K562 (cell line): ENCODE results near the gene STEAP2. TPM values are rescaled to one million over a fixed set of nuclear protein-coding genes. Genes with fewer than 3 reads are reported as not detected.

Experiments used
- CHD2 ChIP-seq: IDR thresholded peaks from 2 replicates; pipeline ENCODE4 v1.6.1; 2011; ENCODE audit warnings: low read depth, low read length
- CHD4 ChIP-seq: fragments of 200-600 bp; sonication (generic); IDR thresholded peaks from 3 replicates; pipeline ENCODE4 v1.6.1; 2012; ENCODE audit warnings: low read depth, mild to moderate bottlenecking, mixed read lengths, low read length, inconsistent platforms; ENCODE audit not compliant: insufficient read depth, insufficient replicate concordance, poor library complexity, severe bottlenecking
- GTF2E2 ChIP-seq: fragments of 200-800 bp; sonication (Bioruptor generic); IDR thresholded peaks from 2 replicates; pipeline ENCODE4 v1.6.1; 2016; ENCODE audit warnings: missing genetic modification characterization, missing compliant biosample characterization
- KDM5B ChIP-seq: fragments of 200-600 bp; sonication (generic); IDR thresholded peaks from 2 replicates; pipeline ENCODE4 v1.6.1; 2012; ENCODE audit warnings: low read depth, mild to moderate bottlenecking, moderate library complexity, low read length, control low read depth, inconsistent platforms; ENCODE audit not compliant: insufficient replicate concordance
- KLF13 ChIP-seq: fragments of 450-650 bp; IDR thresholded peaks from 2 replicates; pipeline ENCODE4 v1.6.1; 2016; ENCODE audit warnings: missing genetic modification characterization, low read depth, mild to moderate bottlenecking, missing compliant biosample characterization, moderate library complexity, borderline replicate concordance
- MAZ ChIP-seq, 2 experiments: fragments of 450-650 bp in 1 of 2; sonication (generic) in 1 of 2; formaldehyde crosslinking; IDR thresholded peaks in 1 of 2; conservative IDR thresholded peaks in 1 of 2; 2 replicates each; pipeline versions ENCODE4 v1.4.0 to v1.5.0; 2020; ENCODE audit warnings: mild to moderate bottlenecking in 1 of 2, missing genetic modification reagents in 1 of 2
- MXI1 ChIP-seq: IDR thresholded peaks from 2 replicates; pipeline ENCODE4 v1.6.1; 2011; ENCODE audit warnings: low read depth, mild to moderate bottlenecking, improper control_type of control experiment, low read length
- PCBP2 ChIP-seq: fragments of 200-400 bp; formaldehyde crosslinking; IDR thresholded peaks from 2 replicates; pipeline ENCODE4 v1.6.1; 2018; ENCODE audit warnings: low read length, low read depth, mild to moderate bottlenecking, moderate library complexity; ENCODE audit not compliant: poor library complexity, severe bottlenecking
- SMAD4 ChIP-seq: fragments of 250-450 bp; sonication (Bioruptor Pico); conservative IDR thresholded peaks from 2 replicates; pipeline ENCODE4 v1.8.0; 2021; ENCODE audit warnings: inconsistent platforms, mild to moderate bottlenecking, moderate library complexity
- SMARCA4 ChIP-seq: fragments of 450-650 bp; IDR thresholded peaks from 2 replicates; pipeline ENCODE4 v1.6.1; 2016
- SUPT5H ChIP-seq: fragments of 450-650 bp; IDR thresholded peaks from 2 replicates; pipeline ENCODE4 v1.6.1; 2016
- WHSC1 ChIP-seq: IDR thresholded peaks from one replicate; pipeline ENCODE4 v1.6.1; 2012; ENCODE audit warnings: low read length, control low read depth, inconsistent platforms
- ZBTB17 ChIP-seq: fragments of 450-650 bp; formaldehyde crosslinking; IDR thresholded peaks from 2 replicates; pipeline ENCODE4 v1.4.0; 2020; ENCODE audit warnings: mild to moderate bottlenecking
- ZC3H4 ChIP-seq: sonication (generic); formaldehyde crosslinking; IDR thresholded peaks from 2 replicates; pipeline ENCODE4 v1.9.0; 2021; ENCODE audit warnings: missing genetic modification reagents, borderline replicate concordance
- ZNF282 ChIP-seq: sonication (generic); formaldehyde crosslinking; IDR thresholded peaks from 2 replicates; pipeline ENCODE4 v1.8.1; 2023; ENCODE audit warnings: missing genetic modification reagents
- ZNF316 ChIP-seq: fragments of 450-650 bp; IDR thresholded peaks from 2 replicates; pipeline ENCODE4 v1.6.1; 2016
- ZNF77 ChIP-seq: fragments of 250-450 bp; sonication (Bioruptor Pico); IDR thresholded peaks from 2 replicates; pipeline ENCODE4 v1.5.0; 2020
- polyA plus RNA-seq, 8 experiments: library from polyadenylated mRNA; depleted of rRNA in 4 of 8; stranded (reverse) in 5 of 8; unstranded in 3 of 8; fragments of >200 nt; fragmentation: Nextera tagmentation in 2 of 8; fragmentation: Illumina TruSeq in 1 of 8; extraction: Ambion mirVana in 2 of 8; extraction: Trizol in 1 of 8; gene quantifications; 2 replicates each; pipeline versions ENCODE4 v1.2.1 to v1.2.3, GENCODE V29; 2011 to 2014; ENCODE audit warnings: inconsistent platforms in 1 of 8, missing spikeins in 1 of 8
- total RNA-seq, 7 experiments: library from RNA; depleted of rRNA in 6 of 7; stranded (reverse); fragments of >200 nt in 6 of 7; fragmentation: Illumina TruSeq in 2 of 7; extraction: Trizol in 2 of 7; gene quantifications; 2 replicates each; pipeline versions ENCODE4 v1.2.1 to v1.2.3, GENCODE V29; 2011 to 2021; ENCODE audit warnings: low replicate concordance in 1 of 7
- TF ChIP-seq, protein P1 (sequence below), 2 experiments: fragments of 450-650 bp; IDR thresholded peaks; 2 replicates each; pipeline ENCODE4 v1.6.1; 2016
- TF ChIP-seq, protein P2 (sequence below): fragments of 450-650 bp; IDR thresholded peaks from 2 replicates; pipeline ENCODE4 v1.6.1; 2014; ENCODE audit warnings: low read depth, mild to moderate bottlenecking, moderate library complexity, borderline replicate concordance
- TF ChIP-seq, protein P3 (sequence below), 3 experiments: IDR thresholded peaks in 2 of 3; conservative IDR thresholded peaks in 1 of 3; 2 replicates each; pipeline ENCODE4 v1.5.1; 2011 to 2012; ENCODE audit warnings: low read length in 3 of 3, mild to moderate bottlenecking in 3 of 3, control low read depth in 2 of 3, improper control_type of control experiment in 1 of 3, inconsistent platforms in 1 of 3, low read depth in 1 of 3, mixed read lengths in 1 of 3, moderate library complexity in 1 of 3; ENCODE audit not compliant: insufficient read depth in 2 of 3

Gene STEAP2
- total and polyA plus RNA-seq, 9 of the 15 experiments (the other 6 are each of a cell fraction or from before 2014, with no cell fraction given) = 0.02 to 0.03 TPM; not detected in 7

DNA sequence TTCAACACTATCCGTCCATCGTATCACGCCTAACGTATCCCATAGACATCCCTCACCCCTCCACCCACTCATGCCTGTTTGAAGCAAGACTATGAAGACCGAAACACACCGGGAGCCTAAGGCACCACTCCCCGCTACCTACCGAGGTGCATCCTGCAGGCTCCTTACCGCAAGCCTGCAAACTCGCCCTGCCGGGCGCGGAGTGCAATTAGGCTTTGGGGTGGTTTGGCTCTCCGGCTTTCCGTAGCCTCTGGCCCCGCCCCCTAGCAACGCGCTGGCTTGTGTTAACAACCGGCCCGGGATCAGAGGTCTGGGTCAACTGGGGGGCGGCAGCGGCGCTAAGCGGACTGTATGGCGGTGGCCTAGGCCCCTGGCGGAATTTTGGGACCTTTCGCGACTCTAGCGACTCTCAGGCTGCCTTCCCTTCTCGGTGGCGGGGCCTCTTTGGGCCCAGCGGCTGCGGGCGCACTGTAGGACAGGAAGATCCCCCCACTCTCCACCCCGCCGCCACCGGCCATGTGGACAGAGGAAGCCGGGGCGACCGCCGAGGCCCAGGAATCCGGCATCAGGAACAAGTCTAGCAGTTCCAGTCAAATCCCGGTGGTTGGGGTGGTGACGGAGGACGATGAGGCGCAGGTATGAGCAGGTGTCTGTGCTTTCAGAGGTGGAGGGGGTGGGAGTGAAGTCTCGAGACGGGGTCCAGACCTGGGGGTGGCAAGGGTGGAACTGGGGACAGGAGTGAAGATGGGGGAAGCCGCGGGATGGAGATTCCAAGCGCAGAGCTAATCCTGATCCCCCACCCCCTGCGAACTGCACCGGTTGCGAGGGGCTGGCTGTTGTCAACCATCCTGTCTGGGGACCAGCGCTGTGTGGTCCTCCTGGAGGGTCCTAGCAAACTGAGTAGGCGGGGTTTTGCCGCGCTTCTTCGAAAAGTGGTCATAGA is 33.6 kb downstream of the STEAP2 start, which contains the start of gene CFAP69 (continued):
- TF ChIP-seq MXI1 (peak; percentile 89), ZNF77 (CRISPR knock-in tag) (no peak), ZC3H4 (CRISPR knock-in tag) (no peak), CHD2 (no peak), PCBP2 (no peak), ZNF316 (no peak), MAZ (CRISPR knock-in tag; conservative IDR thresholded peaks at IDR 0.05 in 1 of 2, IDR thresholded peaks at IDR 0.05 in 1 of 2) (peak; percentile 35 to 67; a peak in 2 of 4 replicates), KLF13 (tag) (0 out of 2 replicates have a peak, but pooled peaks have one; percentile 56), SMARCA4 (no peak), SUPT5H (peak; percentile 52; the same call in 1 of the 2 replicates), CHD4 (no peak), GTF2E2 (no peak), ZBTB17 (no peak), WHSC1 (no peak), SMAD4 (0 out of 2 replicates have a peak, but pooled peaks have one; percentile 43), KDM5B (peak; percentile 6), ZNF282 (CRISPR knock-in tag) (no peak)
- TF ChIP-seq, protein P1, sequence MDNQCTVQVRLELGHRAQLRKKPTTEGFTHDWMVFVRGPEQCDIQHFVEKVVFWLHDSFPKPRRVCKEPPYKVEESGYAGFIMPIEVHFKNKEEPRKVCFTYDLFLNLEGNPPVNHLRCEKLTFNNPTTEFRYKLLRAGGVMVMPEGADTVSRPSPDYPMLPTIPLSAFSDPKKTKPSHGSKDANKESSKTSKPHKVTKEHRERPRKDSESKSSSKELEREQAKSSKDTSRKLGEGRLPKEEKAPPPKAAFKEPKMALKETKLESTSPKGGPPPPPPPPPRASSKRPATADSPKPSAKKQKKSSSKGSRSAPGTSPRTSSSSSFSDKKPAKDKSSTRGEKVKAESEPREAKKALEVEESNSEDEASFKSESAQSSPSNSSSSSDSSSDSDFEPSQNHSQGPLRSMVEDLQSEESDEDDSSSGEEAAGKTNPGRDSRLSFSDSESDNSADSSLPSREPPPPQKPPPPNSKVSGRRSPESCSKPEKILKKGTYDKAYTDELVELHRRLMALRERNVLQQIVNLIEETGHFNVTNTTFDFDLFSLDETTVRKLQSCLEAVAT (IDR thresholded peaks at IDR 0.05) = peak in 1 of 2 experiments; percentile 76; a peak in 2 of 4 replicates
- TF ChIP-seq, protein P2, sequence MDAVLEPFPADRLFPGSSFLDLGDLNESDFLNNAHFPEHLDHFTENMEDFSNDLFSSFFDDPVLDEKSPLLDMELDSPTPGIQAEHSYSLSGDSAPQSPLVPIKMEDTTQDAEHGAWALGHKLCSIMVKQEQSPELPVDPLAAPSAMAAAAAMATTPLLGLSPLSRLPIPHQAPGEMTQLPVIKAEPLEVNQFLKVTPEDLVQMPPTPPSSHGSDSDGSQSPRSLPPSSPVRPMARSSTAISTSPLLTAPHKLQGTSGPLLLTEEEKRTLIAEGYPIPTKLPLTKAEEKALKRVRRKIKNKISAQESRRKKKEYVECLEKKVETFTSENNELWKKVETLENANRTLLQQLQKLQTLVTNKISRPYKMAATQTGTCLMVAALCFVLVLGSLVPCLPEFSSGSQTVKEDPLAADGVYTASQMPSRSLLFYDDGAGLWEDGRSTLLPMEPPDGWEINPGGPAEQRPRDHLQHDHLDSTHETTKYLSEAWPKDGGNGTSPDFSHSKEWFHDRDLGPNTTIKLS = 0 out of 2 replicates have a peak, but pooled peaks have one; percentile 35
- TF ChIP-seq, protein P3, sequence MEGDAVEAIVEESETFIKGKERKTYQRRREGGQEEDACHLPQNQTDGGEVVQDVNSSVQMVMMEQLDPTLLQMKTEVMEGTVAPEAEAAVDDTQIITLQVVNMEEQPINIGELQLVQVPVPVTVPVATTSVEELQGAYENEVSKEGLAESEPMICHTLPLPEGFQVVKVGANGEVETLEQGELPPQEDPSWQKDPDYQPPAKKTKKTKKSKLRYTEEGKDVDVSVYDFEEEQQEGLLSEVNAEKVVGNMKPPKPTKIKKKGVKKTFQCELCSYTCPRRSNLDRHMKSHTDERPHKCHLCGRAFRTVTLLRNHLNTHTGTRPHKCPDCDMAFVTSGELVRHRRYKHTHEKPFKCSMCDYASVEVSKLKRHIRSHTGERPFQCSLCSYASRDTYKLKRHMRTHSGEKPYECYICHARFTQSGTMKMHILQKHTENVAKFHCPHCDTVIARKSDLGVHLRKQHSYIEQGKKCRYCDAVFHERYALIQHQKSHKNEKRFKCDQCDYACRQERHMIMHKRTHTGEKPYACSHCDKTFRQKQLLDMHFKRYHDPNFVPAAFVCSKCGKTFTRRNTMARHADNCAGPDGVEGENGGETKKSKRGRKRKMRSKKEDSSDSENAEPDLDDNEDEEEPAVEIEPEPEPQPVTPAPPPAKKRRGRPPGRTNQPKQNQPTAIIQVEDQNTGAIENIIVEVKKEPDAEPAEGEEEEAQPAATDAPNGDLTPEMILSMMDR (IDR thresholded peaks at IDR 0.05 in 2 of 3, conservative IDR thresholded peaks at IDR 0.05 in 1 of 3; ENCODE audit: insufficient read depth in 2 of 3, low read depth in 1 of 3, low read length in 3 of 3) = peak; percentile 24 to 34 (median 26); a peak in 2 of 6 replicates
